Stimulated activated CD8-positive, alpha-beta memory T cell treated with anti-CD3 and anti-CD28 coated beads, Interleukin-12 subunit alpha, Interleukin-12 subunit beta, amount 100 ng/mL, for 1 hour (primary cell): ENCODE results near the gene SEMG1.

ENCODE experiments used
- DNase-seq: peaks from one replicate; pipeline ENCODE4 v3.0.0-alpha.2; 2020; ENCODE audit warnings: low read depth

SEMG1 gene

GRCh38 chr20:45223136-45223535 is 16.3 kb downstream of the SEMG1 start:
- DNase-seq, result no peak

GRCh38 chr20:45226287-45226686 is 19.5 kb downstream of the SEMG1 start:
- no peak for DNase-seq

- DNase-seq, result no peak
Observed at GRCh38 chr20:45229264-45230056, 22.6 kb downstream of the SEMG1 start.

- DNase-seq, result no peak
Observed at GRCh38 chr20:45230631-45231030, 23.8 kb downstream of the SEMG1 start.

- no peak for DNase-seq
Observed at GRCh38 chr20:45235995-45236394, 29.2 kb downstream of the SEMG1 start.

GRCh38 chr20:45238139-45238538 is 31.3 kb downstream of the SEMG1 start:
- DNase-seq, result no peak

GRCh38 chr20:45246109-45246508 is 39.3 kb downstream of the SEMG1 start:
- DNase-seq, result no peak

- DNase-seq, result no peak
Observed at GRCh38 chr20:45247865-45248264, 41.0 kb downstream of the SEMG1 start.

GRCh38 chr20:45248609-45249008 is 41.8 kb downstream of the SEMG1 start:
- no peak for DNase-seq

GRCh38 chr20:45251884-45252560 is 45.2 kb downstream of the SEMG1 start:
- DNase-seq, result no peak

GRCh38 chr20:45253261-45253660 is 46.4 kb downstream of the SEMG1 start:
- DNase-seq, result no peak

GRCh38 chr20:45254383-45255262 is 47.8 kb downstream of the SEMG1 start, which contains the start of gene SLPI:
Gene SLPI, minus strand, starts transcription at chr20:45254564. Its CDS starts 21 bp downstream, at chr20:45254543.
- no peak for DNase-seq

- no peak for DNase-seq
Observed at GRCh38 chr20:45257161-45257560, 50.3 kb downstream of the SEMG1 start.

GRCh38 chr20:45257711-45258110 is 50.9 kb downstream of the SEMG1 start:
- DNase-seq, result no peak

GRCh38 chr20:45258259-45258658 is 51.4 kb downstream of the SEMG1 start:
- DNase-seq, result no peak

- no peak for DNase-seq
Observed at GRCh38 chr20:45258664-45259063, 51.8 kb downstream of the SEMG1 start.
